HT1080 (cell line): Measurements from ENCODE around the gene NRP1. TPM values are rescaled to one million over a fixed set of nuclear protein-coding genes. Genes with fewer than 3 reads are reported as not detected.
"Not testable (repeated sequence)": the region's sequence is repeated elsewhere in the genome, so short reads cannot be mapped to it uniquely, and the experiment has no call there.

Experiments
- DNase-seq: peaks from one replicate; pipeline ENCODE4 v3.0.0-alpha.2; 2015; ENCODE audit warnings: low read depth
- total RNA-seq: library from RNA; depleted of rRNA; stranded (reverse); fragments of >200 nt; shearing (Covaris generic); gene quantifications from 2 replicates; pipeline ENCODE4 v1.2.3, GENCODE V29; 2014

Gene NRP1
- total RNA-seq, 1 experiment from 2014 or later = 281 TPM

- DNase-seq = no peak
Observed at GRCh38 chr10:33153251-33153967, 181.1 kb downstream of the NRP1 start.

GRCh38 chr10:33152750-33153149 is 181.7 kb downstream of the NRP1 start:
- DNase-seq = no peak

GRCh38 chr10:33152146-33152545 is 182.3 kb downstream of the NRP1 start:
- no peak for DNase-seq

GRCh38 chr10:33151344-33151864 is 183.1 kb downstream of the NRP1 start:
- DNase-seq = no peak

- no peak for DNase-seq
Observed at GRCh38 chr10:33150889-33151288, 183.6 kb downstream of the NRP1 start.

- DNase-seq = no peak
Observed at GRCh38 chr10:33150146-33150545, 184.3 kb downstream of the NRP1 start.

GRCh38 chr10:33147013-33147310 is 187.5 kb downstream of the NRP1 start:
- DNase-seq = no peak

GRCh38 chr10:33146189-33147012 is 188.1 kb downstream of the NRP1 start:
- no peak for DNase-seq

- DNase-seq = peak; percentile 85
Observed at GRCh38 chr10:33145451-33146188, 188.8 kb downstream of the NRP1 start.

- peak; percentile 84 for DNase-seq
Observed at GRCh38 chr10:33143160-33143728, 191.2 kb downstream of the NRP1 start.

- DNase-seq = no peak
Observed at GRCh38 chr10:33142295-33142694, 192.2 kb downstream of the NRP1 start.

- no peak for DNase-seq
Observed at GRCh38 chr10:33141251-33141650, 193.2 kb downstream of the NRP1 start.

GRCh38 chr10:33139181-33139646 is 195.3 kb downstream of the NRP1 start:
- peak; percentile 8 for DNase-seq

GRCh38 chr10:33138686-33139085 is 195.8 kb downstream of the NRP1 start:
- DNase-seq = not testable (repeated sequence)

GRCh38 chr10:33137356-33138005 is 197.0 kb downstream of the NRP1 start:
- peak; percentile 28 for DNase-seq

- DNase-seq = peak; percentile 65
Observed at GRCh38 chr10:33136781-33137180, 197.7 kb downstream of the NRP1 start.

GRCh38 chr10:33136271-33136670 is 198.2 kb downstream of the NRP1 start:
- peak; percentile 42 for DNase-seq

- peak; percentile 100 for DNase-seq
Observed at GRCh38 chr10:33134011-33134751, 200.3 kb downstream of the NRP1 start.

GRCh38 chr10:33133557-33133956 is 200.9 kb downstream of the NRP1 start:
- DNase-seq = no peak

- DNase-seq = peak; percentile 16
Observed at GRCh38 chr10:33132626-33133025, 201.8 kb downstream of the NRP1 start.
